Heart left ventricle (tissue), 16 donors: Measurements from ENCODE around the gene CALR3. TPM values are rescaled to one million over a fixed set of nuclear protein-coding genes. Genes with fewer than 3 reads are reported as not detected.
"Not testable (repeated sequence)": the region's sequence is repeated elsewhere in the genome, so short reads cannot be mapped to it uniquely, and the experiment has no call there.

Source experiments
- ATAC-seq, 4 donors: fragments of 200-7000 bp; cut with Tn5 transposase; one replicate each; pipeline ENCODE4 v1.9.1; 2020 to 2022; ENCODE audit warnings: moderate library complexity in 4 of 4, mild to moderate bottlenecking in 3 of 4, moderate number of reproducible peaks in 1 of 4
- DNase-seq, 5 donors: peaks; one replicate each; pipeline ENCODE4 v3.0.0-alpha.2; 2020
- H3K27ac ChIP-seq, 12 donors: fragments of 200-600 bp; sonication (generic) in 4 of 12; one replicate each; pipeline versions ENCODE4 v1.5.0 to v1.8.0; 2016 to 2022; ENCODE audit warnings: mild to moderate bottlenecking in 2 of 12
- H3K27me3 ChIP-seq, 9 donors: fragments of 200-600 bp; sonication (generic) in 2 of 9; one replicate each; pipeline versions ENCODE4 v1.5.1 to v1.8.0; 2016 to 2022; ENCODE audit warnings: mild to moderate bottlenecking in 3 of 9
- H3K36me3 ChIP-seq, 9 donors: fragments of 200-600 bp; sonication (generic) in 2 of 9; one replicate each; pipeline versions ENCODE4 v1.5.0 to v1.8.0; 2018 to 2022; ENCODE audit warnings: mild to moderate bottlenecking in 2 of 9
- H3K4me1 ChIP-seq, 12 donors: fragments of 200-600 bp; sonication (generic) in 4 of 12; one replicate each; pipeline versions ENCODE4 v1.5.0 to v1.8.0; 2016 to 2022; ENCODE audit warnings: mild to moderate bottlenecking in 3 of 12
- H3K4me3 ChIP-seq, 12 donors: fragments of 200-600 bp; sonication (generic) in 4 of 12; one replicate each; pipeline versions ENCODE4 v1.5.0 to v1.8.0; 2017 to 2022; ENCODE audit warnings: mild to moderate bottlenecking in 9 of 12, moderate library complexity in 4 of 12
- H3K9me3 ChIP-seq, 12 donors: fragments of 200-600 bp; sonication (generic) in 4 of 12; one replicate each; pipeline versions ENCODE4 v1.5.0 to v1.8.0; 2016 to 2022; ENCODE audit warnings: mild to moderate bottlenecking in 1 of 12
- CTCF ChIP-seq, 12 donors: fragments of 200-600 bp; sonication (generic) in 4 of 12; IDR thresholded peaks; one replicate each; pipeline versions ENCODE4 v1.5.0 to v1.8.0; 2018 to 2022; ENCODE audit warnings: antibody characterized with exemption in 12 of 12, mild to moderate bottlenecking in 5 of 12
- POLR2A ChIP-seq, 2 donors: fragments of 450-650 bp; IDR thresholded peaks; one replicate each; pipeline ENCODE4 v1.6.1; 2017; ENCODE audit warnings: antibody characterized with exemption in 2 of 2, mild to moderate bottlenecking in 2 of 2, moderate library complexity in 2 of 2
- WGBS, 4 donors: extraction: QIAGEN DNeasy Blood & Tissue Kit in 2 of 4; methylation state at CpG; one replicate each; pipeline versions ENCODE4 v1.1.5 to v1.1.7; 2013 to 2018; 5-methylcytosine and 5-hydroxymethylcytosine counted together
- intact Hi-C, 10 donors: fragments of 100-400 bp; cut with DNase I; formaldehyde crosslinking; loops; one replicate each; pipeline versions ENCODE4 v1.11.1 to v1.14.2; 2022
- polyA plus RNA-seq, 2 donors: library from polyadenylated mRNA; stranded (reverse); fragments of 200-250 nt; gene quantifications; one replicate each; pipeline ENCODE4 v1.2.3, GENCODE V29; 2013
- total RNA-seq, 9 donors: library from RNA; depleted of rRNA in 2 of 9; stranded (reverse); fragments of >200 nt in 2 of 9; fragmentation: NEBNext Ultra II Directional in 3 of 9; extraction: Animal tissue kit (Norgen Biotek cat#: 25700) in 3 of 9; gene quantifications; one replicate each; pipeline versions ENCODE4 v1.1.0 to v1.2.4, GENCODE V29; 2016 to 2023
- donor health status: ischemic (EF 13 %, LVEDD 7.1; RV severe dilation, severe dysfunction).
- donor health status: healthy with polysubstance abuse.
- donor health status: DM: no; HTN: yes; CAD: no.
- donor health status: DM: no; HTN: no; CAD: no.
- donor health status: ischemic (EF 25% LVEDD 6.9; RV normal size, moderate dysfunction).
- donor health status: ischemic (EF 25% LVEDD 5.7; RV mildly dilated, moderate dysfunction).
- donor health status: healthy.
- donor health status: DM: yes; HTN: yes; CAD: no.
- donor health status: ischemic (EF 35%, LVEDD 5.7; RV mildly dilated, moderate dysfunction).
- donor health status: nonischemic (EF 11% LVEDD 7.7; RV severe dilation, severe dysfunction).
- donor health status: DM: yes; HTN: yes; CAD: no.
- donor health status: PGD.
- donor health status: ischemic (EF 29% LVEDD 5.4; RV normal size, mild dysfunction).
- donor health status: nonischemic (EF 23%, LVEDD 6.1; RV moderate dilation, normal function).

The CALR3 gene
- total and polyA plus RNA-seq, 11 donors, result not detected

GRCh38 chr19:16516923-16517610 lies 21.1 kb upstream of the CALR3 start:
- DNase-seq, result no peak
- peaks cover 0 to 98% (median 71%) of the 10 kb centered on the region in 9 donors for H3K36me3 ChIP-seq
- H3K4me1 ChIP-seq, result no peaks in the 10 kb centered on the region
- no peak for TF ChIP-seq CTCF (IDR thresholded peaks at IDR 0.05)
- no peak for TF ChIP-seq POLR2A (IDR thresholded peaks at IDR 0.05)
- WGBS, 4 donors, result 82 to 87% (median 84%) methylated on average over 11 to 14 of the region's 14 CpGs
- no peak overlapping the region for H3K27ac ChIP-seq
- ATAC-seq, result peak in 1 of 4 donors; percentile 6
- H3K9me3 ChIP-seq, result no peaks in the 10 kb centered on the region
- no peaks in the 10 kb centered on the region for H3K27me3 ChIP-seq
- H3K4me3 ChIP-seq, result no peak overlapping the region
- intact Hi-C loops, result no loop called here

GRCh38 chr19:16516381-16516780 lies 20.4 kb upstream of the CALR3 start:
- TF ChIP-seq CTCF (IDR thresholded peaks at IDR 0.05) (no peak), POLR2A (IDR thresholded peaks at IDR 0.05) (no peak)
- 74 to 82% (median 80%) methylated on average over 15 of the region's 15 CpGs for WGBS, 4 donors
- Histone ChIP-seq H3K27me3 (no peaks in the 10 kb centered on the region), H3K36me3 (peaks cover 0 to 98% (median 64%) of the 10 kb centered on the region in 9 donors), H3K4me3 (no peak overlapping the region), H3K4me1 (no peaks in the 10 kb centered on the region), H3K27ac (no peak overlapping the region), H3K9me3 (no peaks in the 10 kb centered on the region)
- intact Hi-C loops, result no loop called here
- no peak for DNase-seq
- ATAC-seq, result no peak

- intact Hi-C loops, result no loop called here
- no peak for ATAC-seq
- Histone ChIP-seq H3K9me3 (no peaks in the 10 kb centered on the region), H3K27ac (no peak overlapping the region), H3K27me3 (no peaks in the 10 kb centered on the region), H3K4me1 (peaks cover 0 to 13% (median 0%) of the 10 kb centered on the region in 12 donors), H3K4me3 (no peak overlapping the region), H3K36me3 (peaks cover 0 to 96% (median 50%) of the 10 kb centered on the region in 9 donors)
- no peak for TF ChIP-seq CTCF (IDR thresholded peaks at IDR 0.05)
- no peak for TF ChIP-seq POLR2A (IDR thresholded peaks at IDR 0.05)
- no peak for DNase-seq
- 90 to 94% (median 93%) methylated on average over 22 to 24 of the region's 24 CpGs for WGBS, 4 donors
Observed at GRCh38 chr19:16514383-16515019, 18.5 kb upstream of the CALR3 start.

GRCh38 chr19:16512611-16513010 lies 16.6 kb upstream of the CALR3 start:
- H3K4me3 ChIP-seq, ATAC-seq, intact Hi-C loops, H3K27ac ChIP-seq, H3K27me3 ChIP-seq, H3K9me3 ChIP-seq, DNase-seq: not testable (repeated sequence)
- Histone ChIP-seq H3K4me1 (peaks cover 0 to 18% (median 0%) of the 10 kb centered on the region in 12 donors), H3K36me3 (peaks cover 0 to 90% (median 31%) of the 10 kb centered on the region in 9 donors)
- 92 to 96% (median 96%) methylated on average over 10 of the region's 10 CpGs for WGBS, 4 donors
